ENCODE measurements around the gene PON1.

Gene PON1

GRCh38 chr7:95324431-95324830, at the start of gene PON1:
PON1 (minus strand) TSS chr7:95324532; CDS start chr7:95324475, 57 bp downstream.
- Histone ChIP-seq H3K9me3 (ENCODE audit: insufficient read depth, low read length) (no peaks in the 10 kb centered on the region), H3K4me3 (ENCODE audit: low read length) (no peak within 1 kb of the TSS), H3K9ac (ENCODE audit: low read length) (no peak within 1 kb of the TSS), H3K27me3 (ENCODE audit: low read depth, low read length) (no peaks in the 10 kb centered on the region), H3K4me2 (ENCODE audit: low read length) (no peak within 1 kb of the TSS), H3K27ac (ENCODE audit: low read length) (no peak within 1 kb of the TSS), H4K20me1 (ENCODE audit: insufficient read depth, low read length) (no peaks in the 10 kb centered on the region), H3K79me2 (ENCODE audit: low read length) (no peaks in the 10 kb centered on the region), H3K4me1 (ENCODE audit: low read length) (peaks cover 5% of the 10 kb centered on the region; the same call in 1 of the 2 replicates), H2AFZ (ENCODE audit: low read depth, low read length) (no peak within 1 kb of the TSS), H3K36me3 (replicated peaks; ENCODE audit: low read depth, low read length) (no peaks in the 10 kb centered on the region)
- TF ChIP-seq CTCF (IDR thresholded peaks at IDR 0.05; ENCODE audit: low read depth, low read length) (no peak), EZH2phosphoT487 (IDR thresholded peaks at IDR 0.05; ENCODE audit: low read depth) (no peak)

- Histone ChIP-seq H4K20me1 (ENCODE audit: insufficient read depth, low read length) (no peaks in the 10 kb centered on the region), H3K9me3 (ENCODE audit: insufficient read depth, low read length) (no peaks in the 10 kb centered on the region), H3K27me3 (ENCODE audit: low read depth, low read length) (no peaks in the 10 kb centered on the region), H3K4me2 (ENCODE audit: low read length) (no peak overlapping the region), H2AFZ (ENCODE audit: low read depth, low read length) (no peak overlapping the region), H3K27ac (ENCODE audit: low read length) (no peak overlapping the region), H3K9ac (ENCODE audit: low read length) (no peak overlapping the region), H3K4me1 (ENCODE audit: low read length) (no peaks in the 10 kb centered on the region), H3K79me2 (ENCODE audit: low read length) (no peaks in the 10 kb centered on the region), H3K36me3 (replicated peaks; ENCODE audit: low read depth, low read length) (no peaks in the 10 kb centered on the region), H3K4me3 (ENCODE audit: low read length) (no peak overlapping the region)
- TF ChIP-seq EZH2phosphoT487 (IDR thresholded peaks at IDR 0.05; ENCODE audit: low read depth) (no peak), CTCF (IDR thresholded peaks at IDR 0.05; ENCODE audit: low read depth, low read length) (no peak)
Measured at GRCh38 chr7:95373323-95373722, 49.0 kb upstream of the PON1 start.

- H4K20me1 ChIP-seq (ENCODE audit: insufficient read depth, low read length) = no peaks in the 10 kb centered on the region
- no peaks in the 10 kb centered on the region for H3K4me1 ChIP-seq (ENCODE audit: low read length)
- no peak overlapping the region for H3K4me2 ChIP-seq (ENCODE audit: low read length)
- no peak overlapping the region for H2AFZ ChIP-seq (ENCODE audit: low read depth, low read length)
- no peaks in the 10 kb centered on the region for H3K36me3 ChIP-seq (replicated peaks; ENCODE audit: low read depth, low read length)
- H3K27ac ChIP-seq (ENCODE audit: low read length) = no peak overlapping the region
- H3K79me2 ChIP-seq (ENCODE audit: low read length) = no peaks in the 10 kb centered on the region
- no peak overlapping the region for H3K9ac ChIP-seq (ENCODE audit: low read length)
- no peak overlapping the region for H3K4me3 ChIP-seq (ENCODE audit: low read length)
- H3K27me3 ChIP-seq (ENCODE audit: low read depth, low read length) = no peaks in the 10 kb centered on the region
- TF ChIP-seq CTCF (IDR thresholded peaks at IDR 0.05; ENCODE audit: low read depth, low read length) (no peak), EZH2phosphoT487 (IDR thresholded peaks at IDR 0.05; ENCODE audit: low read depth) (no peak)
- H3K9me3 ChIP-seq (ENCODE audit: insufficient read depth, low read length) = no peaks in the 10 kb centered on the region
Measured at GRCh38 chr7:95368235-95368634, 43.9 kb upstream of the PON1 start.

- H3K79me2 ChIP-seq (ENCODE audit: low read length) = no peaks in the 10 kb centered on the region
- H4K20me1 ChIP-seq (ENCODE audit: insufficient read depth, low read length) = no peaks in the 10 kb centered on the region
- H3K36me3 ChIP-seq (replicated peaks; ENCODE audit: low read depth, low read length) = no peaks in the 10 kb centered on the region
- no peak overlapping the region for H3K27ac ChIP-seq (ENCODE audit: low read length)
- H3K9me3 ChIP-seq (ENCODE audit: insufficient read depth, low read length) = no peaks in the 10 kb centered on the region
- H3K4me3 ChIP-seq (ENCODE audit: low read length) = no peak overlapping the region
- H3K27me3 ChIP-seq (ENCODE audit: low read depth, low read length) = no peaks in the 10 kb centered on the region
- H3K4me1 ChIP-seq (ENCODE audit: low read length) = no peaks in the 10 kb centered on the region
- H3K9ac ChIP-seq (ENCODE audit: low read length) = no peak overlapping the region
- H2AFZ ChIP-seq (ENCODE audit: low read depth, low read length) = no peak overlapping the region
- TF ChIP-seq EZH2phosphoT487 (IDR thresholded peaks at IDR 0.05; ENCODE audit: low read depth) (no peak), CTCF (IDR thresholded peaks at IDR 0.05; ENCODE audit: low read depth, low read length) (no peak)
- no peak overlapping the region for H3K4me2 ChIP-seq (ENCODE audit: low read length)
Measured at GRCh38 chr7:95367606-95368005, 43.3 kb upstream of the PON1 start.
